HL-60/S4 treated with phorbol 12-myristate 13-acetate at 8.2 ng/mL for 4 days and 3 days (cell line): ENCODE results near the gene NRIP1.

Source experiments
- in situ Hi-C: fragments of 300-500 bp; cut with MboI; formaldehyde crosslinking; loops from 2 replicates; pipeline ENCODE4 v1.15.0; 2022; ENCODE audit warnings: low sequenced_read_pairs

NRIP1 gene

DNA sequence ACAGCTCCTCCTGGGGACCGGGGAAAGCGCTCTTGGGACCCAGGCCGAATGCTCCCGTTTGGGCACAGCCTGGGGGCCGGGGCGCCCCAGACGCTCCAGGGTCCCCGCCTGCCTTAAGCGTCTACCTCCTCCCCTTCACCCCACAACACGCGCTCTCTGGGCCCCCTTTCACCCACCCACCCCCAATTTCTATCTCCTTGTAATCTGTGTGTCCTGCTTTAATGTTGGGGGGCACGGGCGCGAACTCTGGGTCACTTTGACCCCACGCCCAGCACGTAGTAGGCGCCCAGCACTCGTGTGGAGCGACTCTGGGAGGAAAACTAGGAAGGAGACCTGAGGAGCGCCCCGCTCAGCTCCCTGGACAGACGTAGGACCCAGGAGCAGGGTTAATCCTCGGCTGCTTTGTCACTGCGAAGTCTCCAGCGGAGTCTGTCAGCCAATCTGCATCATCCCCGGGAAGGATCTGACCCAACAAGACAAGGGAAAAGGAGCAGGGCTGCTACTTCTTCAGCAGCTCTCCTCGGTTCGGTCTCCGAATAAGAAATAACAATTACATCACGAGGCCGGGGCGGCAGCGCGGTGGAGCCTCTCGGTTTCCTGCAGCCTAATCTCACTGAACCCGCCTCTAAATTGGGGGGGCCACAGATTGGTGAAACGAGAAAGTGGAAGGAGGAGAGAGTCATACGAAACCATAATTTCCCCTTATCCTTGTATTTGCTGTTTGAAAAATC, 757 bp upstream of the NRIP1 start:
- in situ Hi-C loops = no loop called here

DNA sequence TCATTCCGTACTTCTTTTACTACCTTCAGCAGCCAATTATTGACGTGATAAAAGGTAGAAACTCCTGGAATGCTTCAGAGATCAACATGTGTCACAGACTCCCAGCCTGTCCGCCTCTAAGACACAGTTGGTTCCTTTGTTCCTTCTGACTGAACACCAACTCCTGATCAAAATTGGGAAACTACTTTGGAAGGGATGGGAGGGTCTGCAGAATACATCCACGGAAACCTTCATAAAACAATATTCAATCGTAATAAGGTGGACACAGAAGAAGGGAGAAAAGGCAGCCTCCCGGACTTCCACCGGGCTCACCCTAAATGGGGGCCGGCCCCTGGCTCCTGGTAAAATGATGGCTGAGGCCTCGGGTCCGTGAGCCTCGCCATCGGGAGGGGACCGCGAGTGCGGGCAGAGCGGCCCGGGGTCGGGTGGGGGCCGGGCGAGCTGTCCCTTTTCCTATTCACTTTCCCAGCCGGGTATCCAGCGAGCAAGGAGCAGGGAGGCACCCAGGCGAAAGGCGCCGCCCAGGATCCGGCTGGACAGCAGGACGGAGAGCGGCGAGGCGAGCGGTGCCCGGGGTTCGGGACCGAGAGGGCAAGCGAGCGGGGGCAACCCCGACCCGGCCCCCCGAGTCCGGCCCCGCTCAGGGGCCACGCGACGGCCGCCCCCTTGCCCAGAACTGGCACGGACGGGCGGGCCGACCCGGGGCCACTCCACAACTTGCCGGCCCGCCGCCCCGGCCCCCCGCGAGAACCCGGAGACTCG, 805 bp downstream of the NRIP1 start:
- in situ Hi-C loops = no loop called here

DNA sequence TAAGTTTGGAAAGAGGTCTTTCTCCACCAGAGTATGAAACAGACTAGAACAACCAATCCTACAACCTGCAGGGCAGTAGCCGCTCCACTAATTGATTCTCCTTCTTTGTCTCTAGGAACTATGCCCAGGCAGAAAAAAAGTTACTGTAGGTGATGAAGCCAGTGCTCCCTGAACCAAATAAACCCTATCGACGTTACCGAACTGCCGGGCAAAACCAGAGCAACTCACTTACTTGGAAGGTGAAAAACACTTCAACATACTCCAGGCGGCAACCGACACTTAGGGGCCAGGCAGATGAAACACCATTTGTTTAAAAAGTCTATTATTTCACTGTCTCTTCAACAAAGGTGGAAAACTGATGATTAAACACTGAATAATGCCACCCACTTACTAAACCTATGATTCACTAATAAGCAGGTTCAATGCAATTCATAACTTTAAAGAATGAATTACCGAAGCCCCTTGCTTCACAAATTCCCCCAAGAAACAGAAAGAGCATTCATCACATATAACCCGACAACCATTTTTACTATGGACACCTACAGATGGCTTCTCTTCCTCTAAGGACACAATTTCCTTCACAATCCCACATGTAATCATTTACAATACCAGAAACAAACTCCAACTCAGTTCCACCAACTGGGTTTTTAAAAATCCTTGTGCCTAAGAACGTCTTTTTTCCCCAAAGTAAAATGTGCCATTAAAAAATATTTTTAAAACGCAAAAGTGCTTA, 1.6 kb downstream of the NRIP1 start:
- in situ Hi-C loops = no loop called here

DNA sequence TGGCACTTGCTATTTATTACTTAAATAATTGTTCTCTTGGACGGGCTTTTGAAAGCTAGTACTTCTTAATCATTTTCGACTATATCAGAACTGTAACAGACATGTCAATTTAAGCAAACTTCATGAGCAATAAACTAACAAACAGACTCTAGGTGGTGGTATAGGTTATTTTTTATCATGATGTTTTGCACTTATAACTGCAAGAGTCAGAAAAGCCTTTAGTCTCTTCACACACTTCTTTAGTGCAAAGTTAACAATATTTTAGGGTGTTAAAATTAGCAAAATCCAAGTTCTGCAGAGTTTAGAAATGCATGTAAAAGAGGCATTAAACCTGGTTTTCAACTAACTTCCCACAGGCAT, 2.2 kb downstream of the NRIP1 start:
- in situ Hi-C loops = no loop called here

DNA sequence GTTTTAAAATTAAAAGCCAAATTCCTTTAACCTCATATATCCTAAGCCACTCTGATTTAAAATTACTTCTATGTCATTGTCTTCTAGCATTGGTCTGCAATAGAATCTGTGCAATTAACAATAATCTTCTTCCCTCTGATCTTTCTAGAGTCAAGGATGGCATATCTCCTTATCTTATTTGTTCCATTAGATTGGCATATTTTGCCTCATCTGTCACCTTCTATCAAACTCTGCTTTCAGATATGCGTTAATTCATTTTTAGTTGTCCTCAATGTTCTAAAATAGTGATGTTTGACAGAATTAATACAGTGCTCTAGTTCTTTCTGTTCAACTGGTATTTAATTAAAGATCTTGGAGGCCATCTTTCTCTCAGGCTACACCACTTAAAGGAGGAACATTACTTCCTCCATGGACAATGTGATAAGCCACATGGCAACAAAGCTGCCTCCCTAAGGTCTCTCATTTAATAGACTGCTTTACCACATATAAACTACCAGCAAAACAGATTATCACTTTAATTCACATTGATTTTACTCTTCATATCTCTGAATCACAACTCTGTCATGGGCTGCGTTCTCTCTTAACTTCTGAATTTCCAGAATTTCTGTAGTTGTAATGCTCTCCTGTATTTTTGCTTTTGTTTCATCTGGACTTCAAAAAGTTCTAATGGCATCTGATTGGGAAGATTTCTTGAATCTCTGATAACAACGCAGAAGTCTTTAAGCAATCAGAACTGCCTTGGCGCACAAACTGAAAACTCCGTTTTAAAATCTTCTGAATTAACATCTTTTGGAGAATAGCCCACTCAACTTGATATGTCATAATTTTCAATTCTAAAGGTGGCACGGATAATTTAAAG, 2.8 kb downstream of the NRIP1 start:
- in situ Hi-C loops = no loop called here

DNA sequence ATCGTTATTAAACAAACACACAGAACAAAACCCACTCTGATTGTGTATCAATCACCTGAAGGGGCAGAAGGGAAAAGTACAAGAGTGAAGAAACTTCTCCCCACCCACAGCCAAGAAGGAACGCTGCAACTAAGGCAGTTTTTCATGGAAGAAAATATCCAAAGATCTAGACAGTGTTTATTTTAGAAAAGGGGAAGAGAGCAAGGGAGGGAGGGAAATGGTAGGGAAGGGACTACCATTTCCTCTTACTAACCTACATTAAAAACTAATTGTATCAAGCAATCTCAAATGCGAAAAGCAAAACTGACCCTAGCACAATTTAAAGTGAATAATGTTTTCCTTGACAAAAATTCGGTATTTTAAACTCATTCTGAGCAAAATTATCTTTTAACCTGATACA, 3.5 kb downstream of the NRIP1 start:
- in situ Hi-C loops = no loop called here

DNA sequence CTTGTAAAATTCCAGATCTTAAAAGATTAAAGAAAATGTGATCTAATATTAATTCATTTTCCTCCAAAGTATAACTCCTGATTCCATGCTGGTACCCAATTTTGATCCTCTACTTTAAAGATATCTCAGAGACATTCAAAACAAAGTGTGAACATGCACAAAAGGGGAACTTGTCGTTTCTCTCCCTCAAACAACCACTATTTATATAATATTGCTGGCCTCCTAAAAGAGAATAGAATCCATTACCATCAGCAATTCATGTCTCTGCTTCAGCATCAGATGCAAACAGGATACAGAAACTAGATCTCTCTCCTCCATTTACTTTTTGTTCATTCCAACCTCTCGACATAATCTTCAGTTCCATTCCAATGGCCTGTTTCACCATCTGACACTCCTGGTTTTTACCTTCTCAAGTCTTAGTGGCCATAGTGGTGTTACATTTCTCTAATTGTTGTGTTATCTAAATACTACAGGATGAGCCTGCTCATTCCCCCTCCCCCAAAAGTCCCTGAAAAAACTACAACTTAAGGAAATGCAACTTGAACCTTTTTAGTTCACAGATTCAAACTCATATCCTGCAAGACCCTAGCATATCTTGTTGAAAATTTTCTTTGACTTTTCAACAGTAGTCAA, 4.1 kb downstream of the NRIP1 start:
- in situ Hi-C loops = no loop called here

DNA sequence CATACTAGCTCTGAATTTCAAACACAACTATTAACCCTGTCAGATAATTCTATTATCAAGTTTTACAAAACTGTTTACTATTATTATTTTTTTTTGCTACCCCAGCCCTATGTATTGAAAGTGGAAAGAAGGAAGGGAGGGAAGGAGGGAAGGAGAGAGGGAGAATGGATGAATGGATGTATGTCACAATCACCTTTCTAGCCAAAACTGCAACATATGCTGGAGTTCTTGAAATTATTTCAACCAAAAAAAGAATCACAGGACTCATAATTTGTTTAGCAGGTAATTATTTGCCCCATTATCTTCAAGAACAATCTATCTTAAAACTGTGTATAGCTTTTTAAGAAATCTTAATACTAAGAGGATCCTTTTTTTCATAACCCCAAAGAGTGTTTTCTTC, 5.4 kb downstream of the NRIP1 start:
- in situ Hi-C loops = no loop called here

DNA sequence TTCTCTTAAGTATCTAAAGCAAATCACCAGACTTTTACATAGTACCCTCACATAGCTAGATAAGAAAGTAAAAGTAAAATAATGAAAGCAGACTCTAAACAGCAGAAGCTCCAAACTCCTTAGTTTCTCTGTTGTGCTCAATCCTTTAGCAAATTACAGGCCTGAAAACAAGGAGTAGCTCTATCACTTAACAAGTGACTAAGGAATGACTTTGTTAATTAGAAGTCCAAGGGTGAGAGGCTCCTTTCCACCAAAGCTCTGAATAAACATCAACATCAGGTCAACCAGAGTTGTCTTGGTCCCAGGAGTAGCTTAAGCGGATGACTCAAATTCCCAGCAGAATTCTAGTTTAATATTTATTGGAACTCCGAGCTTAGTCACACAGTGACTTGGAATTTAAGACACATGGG, 5.9 kb downstream of the NRIP1 start:
- in situ Hi-C loops = no loop called here

DNA sequence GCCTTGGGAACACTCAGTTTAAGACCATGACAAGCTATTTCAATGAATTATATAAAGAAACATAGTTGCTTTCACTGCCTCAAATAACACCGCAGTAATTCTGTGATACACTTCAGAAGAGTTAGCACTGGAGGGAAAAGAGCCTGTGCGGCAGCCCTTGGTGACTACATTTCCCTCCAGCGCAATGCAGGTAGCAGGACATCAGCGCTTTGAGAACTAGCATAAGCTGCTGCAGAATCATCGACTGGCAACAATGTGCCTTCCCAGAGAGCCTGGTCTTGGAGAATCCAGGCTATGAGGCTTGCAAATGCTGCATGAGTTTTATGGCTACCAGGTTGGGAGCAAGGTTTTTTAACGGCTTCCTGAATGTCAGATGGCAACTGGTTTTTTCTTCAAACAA, 7.5 kb downstream of the NRIP1 start:
- in situ Hi-C loops = no loop called here

DNA sequence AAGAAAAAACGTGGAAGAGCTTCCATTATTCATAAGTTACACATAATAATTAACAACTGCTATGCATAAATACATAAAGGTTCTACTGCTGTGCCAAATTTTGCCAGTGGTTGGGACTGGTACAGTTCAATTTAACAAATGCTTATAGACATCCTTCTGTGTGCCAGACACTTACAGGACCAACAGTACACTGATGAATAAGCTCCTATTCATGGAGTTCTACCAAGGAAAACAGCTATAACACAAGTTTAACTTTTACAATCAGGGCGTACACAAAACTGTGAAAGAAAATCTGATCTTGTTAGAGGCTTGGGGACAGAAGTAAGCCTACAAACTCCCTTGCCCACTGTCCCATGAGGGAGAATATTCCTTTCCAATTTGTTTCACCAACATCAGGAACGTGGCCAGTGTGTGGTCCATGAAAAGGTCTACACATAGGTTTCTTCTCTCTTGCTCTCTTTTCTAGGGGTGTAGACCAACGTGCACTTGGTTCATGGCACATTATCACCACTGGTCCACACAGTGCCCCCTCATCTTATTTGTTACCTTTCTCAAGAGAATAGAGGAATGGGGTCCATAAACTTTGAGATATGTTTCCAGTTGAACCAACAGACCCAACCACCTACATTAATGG, 10.1 kb downstream of the NRIP1 start:
- in situ Hi-C loops = no loop called here

DNA sequence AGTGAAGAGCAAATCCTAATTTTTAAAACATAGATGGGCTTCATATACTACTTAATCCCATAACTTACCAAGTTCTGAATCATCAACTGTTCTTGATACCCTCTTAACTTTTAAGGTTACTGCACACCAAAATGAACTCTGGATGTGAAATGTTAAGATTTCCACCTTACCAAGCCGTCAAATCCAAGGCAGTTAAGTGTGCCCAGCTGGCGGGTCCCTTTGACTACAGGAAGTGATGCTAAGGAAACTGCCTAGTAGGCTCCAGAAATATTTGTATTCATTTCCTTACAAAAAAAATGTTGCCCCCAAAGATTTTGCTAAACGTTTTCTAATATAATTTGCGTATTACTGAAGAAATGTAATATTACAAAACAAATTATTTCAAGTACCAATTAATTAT, 10.7 kb downstream of the NRIP1 start:
- in situ Hi-C loops = no loop called here

DNA sequence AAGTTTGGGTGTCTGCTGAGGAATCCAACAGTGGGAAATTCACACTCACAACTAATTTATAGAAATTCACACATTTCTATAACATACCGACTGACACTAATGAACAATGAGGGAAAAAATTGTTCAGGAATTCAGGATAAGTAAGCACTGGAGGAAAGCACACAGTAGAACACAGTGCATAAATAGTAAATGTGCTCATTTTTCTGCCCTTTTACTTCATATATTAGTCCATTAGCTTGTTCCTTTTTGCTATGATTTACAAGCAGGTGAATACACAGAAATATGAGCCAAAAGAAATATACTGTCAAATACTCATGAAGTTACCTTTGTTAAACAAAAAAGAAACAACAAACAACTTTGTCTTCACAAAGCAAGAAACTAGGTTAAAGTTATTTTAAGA, 11.3 kb downstream of the NRIP1 start:
- in situ Hi-C loops = no loop called here

DNA sequence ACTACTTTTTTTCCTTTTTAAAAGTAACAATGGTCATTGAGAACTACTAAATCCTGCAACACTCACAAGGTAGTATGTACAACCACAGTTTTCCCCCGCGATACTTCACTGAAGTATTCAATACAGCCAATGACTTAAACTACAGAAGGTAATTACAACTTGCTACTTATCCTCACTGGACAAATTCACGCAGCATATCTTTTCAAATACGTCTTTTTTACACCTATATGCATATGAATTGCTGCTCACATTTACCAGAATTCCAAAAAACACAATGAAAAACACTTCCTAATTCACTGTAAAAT, 12.4 kb downstream of the NRIP1 start:
- in situ Hi-C loops = no loop called here

DNA sequence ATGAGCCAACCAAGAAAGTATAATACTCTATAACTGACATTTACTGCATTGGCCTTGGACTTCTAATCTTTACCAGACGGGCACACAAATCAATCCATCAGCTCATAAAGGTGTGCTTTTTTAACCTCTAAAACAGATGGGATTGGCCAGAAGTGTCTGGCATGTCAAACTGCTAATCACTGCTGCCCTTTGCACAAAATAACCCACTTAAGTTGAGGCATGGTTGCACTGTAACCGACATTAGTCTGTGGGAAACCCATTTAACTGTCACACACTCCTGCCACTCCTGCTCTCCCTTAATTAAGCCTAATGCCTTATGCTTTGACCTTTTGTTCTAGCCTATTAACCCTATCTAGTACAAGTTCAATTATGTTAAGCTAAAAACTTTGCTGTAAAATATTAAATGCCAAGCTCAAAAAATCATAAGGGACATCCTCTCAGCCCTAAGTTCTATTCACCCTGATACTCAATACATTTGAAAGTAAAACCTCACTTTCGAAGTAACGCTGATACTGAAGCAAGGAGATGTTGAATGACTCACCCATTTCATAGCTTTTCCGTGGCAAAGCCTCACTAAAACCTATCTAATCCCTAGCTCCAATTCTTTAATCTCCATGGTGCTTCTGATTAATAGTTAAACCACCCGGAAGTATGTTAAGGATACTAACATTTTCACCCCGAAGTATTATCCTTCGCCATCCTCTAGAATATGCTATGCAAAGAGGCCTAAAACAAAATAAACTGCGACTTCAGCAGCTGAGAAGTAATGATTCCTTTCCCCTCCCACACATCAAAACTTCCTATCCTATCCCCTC, 12.9 kb downstream of the NRIP1 start:
- in situ Hi-C loops = no loop called here

DNA sequence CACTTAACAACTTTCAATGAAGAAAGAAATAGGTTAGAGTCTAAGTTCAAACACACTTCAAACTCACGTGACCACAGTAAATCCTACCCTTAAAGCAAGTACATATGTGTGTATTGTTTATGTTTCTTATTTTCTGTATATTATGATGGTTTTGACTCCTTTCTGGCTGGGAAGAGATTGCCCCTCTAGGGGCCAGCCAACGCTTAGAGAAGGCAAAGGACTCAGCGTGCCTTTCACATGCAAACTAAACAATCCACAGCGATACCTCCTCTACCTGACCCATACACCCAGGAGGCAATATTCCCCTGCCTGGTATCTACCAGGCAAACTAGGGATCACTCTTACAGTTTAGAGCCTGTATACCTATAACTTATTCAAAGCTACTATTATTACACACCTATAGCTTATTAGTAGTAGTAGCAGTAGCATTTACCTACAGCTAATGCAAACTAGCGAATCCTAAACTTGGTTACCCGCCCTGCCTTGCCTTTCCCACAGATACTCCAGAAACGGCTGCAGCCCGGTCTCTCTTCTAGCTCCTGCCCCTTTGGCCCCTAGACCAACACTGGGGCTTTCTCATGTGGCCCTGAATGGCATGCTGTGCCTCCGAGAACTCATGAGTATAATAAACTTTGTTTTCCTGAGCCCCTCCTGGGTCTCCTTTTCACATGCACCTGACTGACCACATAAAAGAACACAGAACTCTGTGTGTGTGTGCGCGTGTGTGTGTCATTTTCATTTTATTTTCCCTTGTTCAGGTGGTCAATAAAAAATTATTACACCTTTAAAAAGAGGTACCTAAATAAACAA, 14.0 kb downstream of the NRIP1 start:
- in situ Hi-C loops = no loop called here

DNA sequence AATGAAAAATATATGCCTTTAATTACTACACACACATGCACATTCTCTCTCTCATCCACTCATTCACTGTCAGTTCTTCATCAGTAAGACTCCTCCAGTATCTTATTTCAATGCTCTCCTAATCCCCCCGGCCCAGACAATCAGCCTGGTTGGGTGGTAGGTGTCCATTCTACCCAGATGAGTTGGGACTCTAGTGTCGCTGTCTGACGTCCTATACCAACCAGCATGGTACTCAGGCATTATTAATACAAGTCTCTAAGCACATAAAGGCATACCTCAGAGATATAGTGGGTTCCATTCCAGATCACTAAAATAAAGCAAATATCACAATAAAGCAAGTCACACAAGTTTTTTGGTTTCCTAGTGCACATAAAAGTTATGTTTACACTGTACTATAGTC, 19.8 kb downstream of the NRIP1 start:
- in situ Hi-C loops = no loop called here

DNA sequence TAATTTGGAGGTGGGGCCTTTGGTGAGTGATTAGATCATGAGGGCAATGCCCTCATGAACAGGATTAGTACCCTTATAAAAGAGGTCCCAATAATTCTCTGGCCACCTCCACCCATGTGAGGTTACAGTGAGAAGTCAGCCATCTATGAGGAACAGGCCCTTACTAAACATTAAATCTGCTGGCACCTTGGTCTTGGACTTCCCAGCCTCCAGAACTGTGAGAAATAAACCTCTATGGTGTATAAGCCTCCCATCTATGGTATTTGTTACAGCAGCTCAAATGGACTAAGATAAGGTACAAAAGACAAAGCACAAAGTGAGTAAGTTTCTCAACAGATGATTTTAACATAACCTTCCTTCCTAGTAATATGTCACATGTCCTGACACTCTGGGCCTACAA, 22.3 kb downstream of the NRIP1 start:
- in situ Hi-C loops = no loop called here
